Type B pancreatic cell (in vitro differentiated cells): ENCODE results near the gene BAG1. TPM values are rescaled to one million over a fixed set of nuclear protein-coding genes. Genes with fewer than 3 reads are reported as not detected.

Source experiments
- DNase-seq: peaks from one replicate; pipeline ENCODE4 v3.0.0; 2021; ENCODE audit warnings: mixed read lengths; ENCODE audit not compliant: unreplicated experiment; ENCODE audit errors: extremely low spot score
- H3K27ac Mint-ChIP-seq: 2 replicates; pipeline ENCODE4 v1.8.0; 2021; ENCODE audit warnings: mild to moderate bottlenecking, mixed read lengths
- H3K27me3 Mint-ChIP-seq: 2 replicates; pipeline ENCODE4 v1.8.0; 2021; ENCODE audit warnings: mixed read lengths
- H3K36me3 Mint-ChIP-seq: 2 replicates; pipeline ENCODE4 v1.8.0; 2021; ENCODE audit warnings: mixed read lengths
- H3K4me1 Mint-ChIP-seq: one replicate; pipeline ENCODE4 v1.8.0; 2021; ENCODE audit warnings: mixed read lengths; ENCODE audit not compliant: unreplicated experiment
- H3K4me3 Mint-ChIP-seq: 2 replicates; pipeline ENCODE4 v1.8.0; 2021; ENCODE audit warnings: mild to moderate bottlenecking, mixed read lengths
- H3K9me3 Mint-ChIP-seq: 2 replicates; pipeline ENCODE4 v1.8.0; 2021; ENCODE audit warnings: mixed read lengths
- CTCF ChIP-seq: fragments of 200-600 bp; sonication (generic); conservative IDR thresholded peaks from 2 replicates; pipeline ENCODE4 v1.5.0; 2021; ENCODE audit warnings: antibody characterized with exemption, mild to moderate bottlenecking
- total RNA-seq: library from RNA; stranded (reverse); gene quantifications from 2 replicates; pipeline ENCODE4 v1.2.1, GENCODE V29; 2021; ENCODE audit warnings: low replicate concordance

BAG1 gene
- total RNA-seq, 1 donor from 2014 or later: 92.6 TPM

GRCh38 chr9:33249983-33250382 is 14.5 kb downstream of the BAG1 start:
- Mint-ChIP-seq H3K27ac (no peak overlapping the region), H3K4me1 (no peaks in the 10 kb centered on the region), H3K4me3 (no peak overlapping the region), H3K36me3 (peaks cover 8% of the 10 kb centered on the region), H3K9me3 (no peaks in the 10 kb centered on the region), H3K27me3 (no peaks in the 10 kb centered on the region)
- no peak for TF ChIP-seq CTCF
- DNase-seq: no peak

GRCh38 chr9:33249087-33249658 is 15.3 kb downstream of the BAG1 start:
- TF ChIP-seq CTCF: no peak
- no peaks in the 10 kb centered on the region for H3K9me3 Mint-ChIP-seq

GRCh38 chr9:33248606-33249005 is 15.9 kb downstream of the BAG1 start:
- H3K36me3 Mint-ChIP-seq: peaks cover 8% of the 10 kb centered on the region

More at GRCh38 chr9:33249087-33249658, 15.3 kb downstream of the BAG1 start:
- Mint-ChIP-seq H3K27me3 (no peaks in the 10 kb centered on the region), H3K4me1 (no peaks in the 10 kb centered on the region), H3K36me3 (peaks cover 8% of the 10 kb centered on the region), H3K27ac (no peak overlapping the region), H3K4me3 (no peak overlapping the region)
- no peak for DNase-seq

GRCh38 chr9:33246269-33246860 is 18.1 kb downstream of the BAG1 start:
- H3K9me3 Mint-ChIP-seq: no peaks in the 10 kb centered on the region
- no peak for TF ChIP-seq CTCF
- DNase-seq: no peak
- no peaks in the 10 kb centered on the region for H3K4me1 Mint-ChIP-seq
- H3K4me3 Mint-ChIP-seq: no peak overlapping the region
- peaks cover 4% of the 10 kb centered on the region for H3K27me3 Mint-ChIP-seq
- no peak overlapping the region for H3K27ac Mint-ChIP-seq
- H3K36me3 Mint-ChIP-seq: peaks cover 8% of the 10 kb centered on the region

More at GRCh38 chr9:33248606-33249005, 15.9 kb downstream of the BAG1 start:
- DNase-seq: no peak
- Mint-ChIP-seq H3K4me3 (no peak overlapping the region), H3K4me1 (no peaks in the 10 kb centered on the region), H3K9me3 (no peaks in the 10 kb centered on the region), H3K27ac (no peak overlapping the region), H3K27me3 (no peaks in the 10 kb centered on the region)
- TF ChIP-seq CTCF: no peak

GRCh38 chr9:33245341-33245740 is 19.2 kb downstream of the BAG1 start:
- DNase-seq: no peak
- no peak overlapping the region for H3K4me3 Mint-ChIP-seq
- no peak for TF ChIP-seq CTCF
- no peaks in the 10 kb centered on the region for H3K9me3 Mint-ChIP-seq
- H3K36me3 Mint-ChIP-seq: peaks cover 8% of the 10 kb centered on the region
- H3K27ac Mint-ChIP-seq: no peak overlapping the region
- H3K4me1 Mint-ChIP-seq: no peaks in the 10 kb centered on the region
- H3K27me3 Mint-ChIP-seq: peaks cover 10% of the 10 kb centered on the region
